GM20431 (cell line): ENCODE data around the gene PPP1R3C.

Source experiments
- in situ Hi-C: fragments of 300-500 bp; cut with MseI, MboI; formaldehyde crosslinking; loops from one replicate; pipeline ENCODE4 v1.15.0; 2020; ENCODE audit warnings: low sequenced_read_pairs; ENCODE audit not compliant: unreplicated experiment

PPP1R3C gene

GRCh38 chr10:91630625-91631024 lies 2.2 kb downstream of the PPP1R3C start:
- in situ Hi-C loops: no loop called here

DNA sequence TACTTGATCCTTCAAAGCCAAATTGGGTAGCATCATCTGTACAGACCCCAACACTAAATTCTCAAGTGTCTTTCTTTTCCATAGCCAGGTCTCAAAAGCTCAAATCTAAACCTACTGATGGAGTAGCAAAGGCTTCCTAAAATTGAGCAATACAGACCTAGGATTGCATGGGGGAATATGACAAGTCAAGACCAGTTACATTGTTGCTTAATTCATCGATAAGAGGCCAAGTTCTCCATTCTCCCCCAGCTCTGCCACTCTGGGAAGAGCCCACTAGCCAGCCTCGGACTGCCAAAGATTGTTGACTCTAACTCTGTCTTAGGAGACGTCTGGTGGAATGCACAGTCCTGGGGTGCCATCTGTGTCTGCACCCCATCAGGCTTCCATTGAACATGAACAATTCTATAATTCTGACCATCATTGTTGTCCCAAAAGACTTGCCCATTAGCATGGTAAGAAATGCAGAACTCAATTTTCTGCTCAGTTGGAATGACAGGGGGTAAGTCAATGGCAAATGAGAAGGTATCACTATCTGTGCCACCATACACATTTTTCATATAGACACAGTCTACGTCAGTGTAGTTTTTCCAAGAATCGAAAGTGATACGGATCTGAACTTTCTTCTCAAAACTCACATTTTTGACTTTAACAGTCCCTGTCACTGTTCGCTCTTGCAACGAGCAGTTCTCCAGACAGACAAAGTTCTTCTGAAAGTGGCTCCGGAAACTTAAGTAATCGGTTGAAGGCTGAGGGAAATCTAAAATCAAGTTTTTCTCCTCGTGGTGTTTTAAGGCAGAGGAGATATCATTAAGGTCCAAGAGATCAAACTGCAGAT lies 2.9 kb downstream of the PPP1R3C start:
- in situ Hi-C loops: no loop called here

GRCh38 chr10:91628383-91628782 lies 4.5 kb downstream of the PPP1R3C start:
- in situ Hi-C loops: no loop called here

DNA sequence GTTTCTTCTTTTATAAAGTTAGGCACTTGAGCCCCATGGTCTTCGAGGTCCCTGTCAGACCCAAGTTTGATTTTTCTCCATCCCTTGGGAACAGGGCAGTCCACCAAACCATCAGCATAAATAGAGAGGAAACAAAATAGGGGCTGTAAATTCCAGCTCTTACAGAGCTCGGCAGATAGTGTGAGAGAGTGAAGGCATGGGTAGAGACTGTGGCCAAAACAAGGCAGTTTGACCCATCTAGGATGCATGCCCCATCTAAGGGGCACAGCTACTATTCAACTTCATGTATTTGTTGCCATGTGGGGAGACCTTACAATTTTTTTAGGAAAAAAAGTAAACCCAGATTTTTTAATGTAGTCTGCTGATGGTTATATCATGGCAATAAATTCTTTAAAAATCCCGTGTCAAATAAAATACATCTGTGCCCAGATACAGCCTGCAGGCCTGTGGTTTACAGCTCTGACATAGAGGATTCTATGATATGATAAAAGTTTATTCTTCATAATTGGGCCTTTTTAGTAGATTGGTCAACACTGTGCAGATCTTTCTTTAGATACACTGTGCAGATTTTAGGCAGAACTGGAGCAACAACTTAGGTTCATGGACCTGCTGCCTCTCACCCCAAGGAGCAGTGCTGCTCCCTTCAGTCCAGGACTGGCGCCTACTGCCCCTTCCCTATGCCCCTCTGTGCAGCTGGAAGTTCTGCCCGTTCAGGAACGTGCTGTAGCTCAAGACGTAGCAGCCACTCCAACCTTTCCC lies 5.3 kb downstream of the PPP1R3C start:
- in situ Hi-C loops: no loop called here

DNA sequence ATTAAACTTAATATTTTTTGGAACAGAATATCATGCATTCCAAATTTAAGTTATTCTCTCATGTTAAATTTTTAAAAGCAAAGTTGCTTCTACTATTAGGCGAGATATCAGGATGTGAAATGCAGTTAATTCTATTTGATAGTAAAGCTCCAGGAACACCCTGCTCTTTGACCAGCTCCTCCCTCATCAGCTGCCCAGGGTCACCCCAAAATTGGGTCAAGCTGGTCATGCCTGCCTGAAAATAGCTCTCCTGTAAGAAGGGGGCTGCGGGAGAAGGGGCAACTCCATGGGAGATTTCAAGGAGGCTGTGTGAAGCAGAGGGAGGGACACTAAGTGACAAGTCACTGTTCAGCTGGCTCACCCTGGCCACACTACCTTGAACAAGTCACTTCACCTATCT lies 5.9 kb downstream of the PPP1R3C start:
- in situ Hi-C loops: no loop called here

GRCh38 chr10:91624633-91625032 lies 8.2 kb downstream of the PPP1R3C start:
- in situ Hi-C loops: no loop called here

DNA sequence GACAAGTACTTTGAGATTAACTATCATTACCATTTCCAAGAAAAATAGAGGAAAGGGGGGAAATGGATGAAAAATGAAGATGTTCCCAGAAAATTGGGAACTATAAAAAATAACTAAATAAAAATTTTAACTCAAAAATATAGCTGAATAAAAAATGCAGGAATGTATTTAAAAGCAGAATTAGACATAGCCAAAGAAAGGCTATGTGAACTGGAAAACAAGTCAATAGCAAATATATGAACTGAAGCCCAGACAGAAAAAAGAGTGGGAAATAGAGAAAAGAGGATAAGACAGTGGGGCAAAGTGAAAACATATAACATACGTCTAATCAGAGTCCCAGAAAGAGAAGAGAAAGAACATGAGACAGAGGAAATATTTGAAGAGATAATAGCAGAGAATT lies 10.3 kb downstream of the PPP1R3C start:
- in situ Hi-C loops: no loop called here

DNA sequence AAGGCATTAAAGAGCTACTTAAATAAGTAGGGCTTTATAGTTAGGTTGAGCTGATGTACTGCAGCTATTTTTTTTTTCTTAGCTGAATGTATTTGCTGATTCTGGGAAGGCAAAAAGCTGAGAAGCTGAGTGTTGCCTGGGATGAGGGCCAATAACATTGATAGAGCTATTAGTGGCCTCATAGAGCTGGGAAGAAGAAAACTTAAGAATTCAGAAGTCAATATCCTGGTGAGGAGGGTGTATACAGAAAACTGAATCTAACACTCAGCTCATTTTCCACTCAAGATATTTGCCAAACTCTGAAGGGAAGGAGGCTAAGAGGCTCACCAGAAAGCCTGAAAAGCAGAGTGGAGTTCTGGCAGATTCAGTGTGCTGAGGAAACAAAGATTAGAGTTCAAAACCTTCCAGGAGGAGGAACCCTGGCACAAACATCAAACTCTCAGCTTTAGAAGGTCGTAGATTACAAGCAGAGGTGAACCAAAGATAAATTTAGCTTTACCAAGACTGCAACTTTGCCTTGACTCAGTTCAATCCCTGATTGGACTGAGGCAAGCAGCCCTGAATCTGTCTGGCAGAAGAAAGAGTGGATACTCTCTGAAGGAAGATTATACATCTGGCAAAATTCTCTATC lies 11.3 kb downstream of the PPP1R3C start:
- in situ Hi-C loops: no loop called here

GRCh38 chr10:91617072-91617609 lies 15.7 kb downstream of the PPP1R3C start:
- in situ Hi-C loops: no loop called here

DNA sequence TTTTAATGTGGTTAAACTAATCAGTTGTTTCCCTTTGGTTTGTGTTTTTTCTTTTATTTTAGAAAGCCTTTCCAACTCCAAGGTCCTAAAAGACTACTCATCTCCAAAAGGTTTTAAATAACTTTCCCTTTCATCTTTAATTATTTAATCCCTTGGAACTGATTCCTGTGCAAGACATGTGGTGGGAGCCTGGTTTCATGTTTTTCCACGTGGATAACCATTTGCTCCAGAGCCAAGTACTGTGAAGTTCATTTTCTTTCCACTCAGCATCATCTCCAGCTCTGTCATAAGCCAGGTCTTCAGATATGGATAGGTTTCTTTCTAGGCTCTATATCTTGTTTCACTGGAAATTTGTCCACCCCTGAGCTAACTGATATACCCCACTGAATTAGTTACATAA lies 16.7 kb downstream of the PPP1R3C start:
- in situ Hi-C loops: no loop called here

DNA sequence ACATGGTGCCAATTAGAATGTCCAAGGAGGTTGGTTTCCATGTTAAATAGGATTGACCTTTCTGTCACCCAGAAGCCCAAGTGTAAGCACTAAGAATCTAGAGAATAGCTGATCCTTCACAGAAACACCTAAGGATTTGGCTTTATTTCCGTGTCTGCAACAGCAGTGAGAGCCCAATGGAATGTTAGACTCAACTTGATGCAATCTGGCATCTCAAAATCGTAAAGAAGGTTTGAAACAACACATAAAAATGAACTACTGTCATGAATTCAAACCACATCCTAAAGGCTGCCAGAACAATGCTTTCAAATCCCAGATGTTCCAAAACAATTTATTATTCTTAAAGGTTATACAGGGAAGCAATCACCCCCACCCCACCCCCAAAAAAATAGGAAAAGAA lies 18.6 kb downstream of the PPP1R3C start:
- in situ Hi-C loops: no loop called here

DNA sequence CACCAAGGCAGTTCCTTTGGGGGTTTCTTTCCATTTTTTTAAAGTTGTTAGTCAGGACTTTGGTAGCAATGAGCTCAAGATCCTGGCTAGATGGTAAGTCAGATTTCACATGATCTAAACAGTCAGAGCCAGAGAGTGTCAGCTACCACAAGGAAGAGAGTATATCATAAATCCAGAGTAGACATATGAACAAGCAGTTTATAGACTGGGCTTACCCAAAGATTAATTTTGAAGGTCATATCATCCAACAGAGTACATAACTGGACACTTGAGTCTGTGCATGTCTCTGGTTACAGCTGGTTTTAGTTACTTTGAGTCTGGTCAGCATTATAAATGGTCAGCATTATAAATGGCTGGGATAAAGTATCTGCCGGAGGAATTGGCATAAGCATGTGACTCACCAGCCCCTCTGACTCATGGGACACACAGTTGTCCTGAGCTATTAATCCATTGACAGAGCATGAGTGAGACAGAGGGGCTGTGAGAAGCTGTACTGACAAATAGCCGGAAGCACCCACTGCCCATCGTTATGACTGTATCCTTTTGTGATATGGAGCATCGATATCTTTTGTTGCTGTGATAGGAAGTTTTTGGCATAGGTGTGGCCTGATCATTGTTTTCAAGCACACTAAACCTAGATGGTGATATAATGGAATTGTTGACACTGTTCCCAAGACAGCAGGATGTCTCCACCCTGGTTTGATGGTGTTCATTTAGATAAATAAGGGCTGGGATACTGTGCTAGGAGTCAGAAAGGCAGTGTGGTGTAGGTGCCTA lies 19.3 kb downstream of the PPP1R3C start:
- in situ Hi-C loops: no loop called here

DNA sequence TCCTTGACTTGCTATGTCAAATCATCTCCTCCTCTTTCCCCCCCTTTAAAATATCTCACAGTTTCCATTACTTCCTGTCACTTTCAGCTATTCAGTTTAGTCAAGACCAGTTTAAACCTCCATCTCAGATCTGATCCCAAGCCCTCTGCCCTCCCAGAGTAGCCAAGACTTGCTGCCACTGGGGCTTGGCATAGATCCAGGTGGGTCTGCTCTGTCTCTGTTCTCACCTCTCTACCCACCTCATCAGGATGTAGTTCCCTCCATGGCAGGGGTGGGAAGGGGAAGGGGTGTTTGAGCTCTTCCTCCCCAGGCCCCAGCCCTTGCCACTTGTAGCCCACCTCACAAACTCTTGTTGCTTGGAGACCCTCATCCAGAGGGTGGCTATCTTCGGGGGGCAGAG lies 22.0 kb downstream of the PPP1R3C start:
- in situ Hi-C loops: no loop called here

DNA sequence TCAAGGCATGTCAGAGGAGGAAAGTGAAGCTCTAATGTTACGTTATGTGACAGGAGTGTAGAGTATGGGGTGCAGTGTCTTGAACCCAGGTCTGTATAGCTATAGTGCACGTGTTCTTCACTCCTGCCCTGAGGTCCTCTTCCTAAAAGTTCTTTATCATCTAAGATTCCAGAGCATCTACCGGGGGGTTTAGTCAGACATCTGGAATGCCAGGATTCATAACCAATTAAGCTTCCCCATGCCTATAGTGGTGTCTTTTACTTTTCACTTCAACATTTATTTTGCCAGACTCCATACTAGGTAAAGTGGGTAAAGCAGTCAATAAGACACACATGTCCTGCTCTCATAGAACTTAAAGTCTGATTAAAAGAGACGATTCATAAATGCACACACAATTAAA lies 22.4 kb downstream of the PPP1R3C start:
- in situ Hi-C loops: no loop called here

DNA sequence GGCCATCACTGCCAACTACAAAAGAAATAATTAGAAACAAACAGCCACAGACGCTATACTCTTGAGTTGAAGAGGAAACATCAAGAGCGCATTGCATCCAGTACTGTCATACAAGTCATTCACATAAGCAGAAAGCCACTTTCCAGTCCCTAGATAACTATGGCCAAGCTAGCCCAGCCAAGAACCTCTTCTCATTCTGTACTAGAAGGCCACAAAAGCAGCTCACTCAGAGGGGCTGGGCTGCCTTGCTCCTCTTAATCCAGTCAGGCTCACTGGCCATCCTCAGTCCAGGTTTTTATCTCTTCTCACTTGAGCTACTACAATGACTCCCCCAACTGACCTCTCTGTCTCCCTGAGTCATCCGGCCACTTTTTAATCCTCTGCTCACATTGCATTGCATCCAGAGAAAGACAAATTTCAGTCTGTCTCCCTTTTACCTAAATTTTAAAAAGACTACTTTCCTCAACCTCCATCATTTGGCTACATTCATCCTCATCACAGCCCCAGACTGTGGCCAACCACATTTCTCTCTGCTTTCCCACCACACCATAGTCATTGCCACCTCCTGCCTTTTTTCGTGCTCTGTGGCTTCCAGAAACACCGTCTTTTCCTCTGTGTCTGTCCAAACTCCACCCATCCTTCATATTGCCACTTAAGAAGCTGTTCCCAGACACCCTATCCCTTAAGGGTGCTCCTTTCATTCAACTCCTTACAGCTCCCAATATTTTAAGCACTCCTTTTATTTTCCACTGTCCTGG lies 25.0 kb downstream of the PPP1R3C start:
- in situ Hi-C loops: no loop called here

- in situ Hi-C loops: no loop called here
Observed at GRCh38 chr10:91605968-91606367, 26.9 kb downstream of the PPP1R3C start.

- in situ Hi-C loops: no loop called here
Observed at GRCh38 chr10:91604553-91605534, 28.0 kb downstream of the PPP1R3C start.

DNA sequence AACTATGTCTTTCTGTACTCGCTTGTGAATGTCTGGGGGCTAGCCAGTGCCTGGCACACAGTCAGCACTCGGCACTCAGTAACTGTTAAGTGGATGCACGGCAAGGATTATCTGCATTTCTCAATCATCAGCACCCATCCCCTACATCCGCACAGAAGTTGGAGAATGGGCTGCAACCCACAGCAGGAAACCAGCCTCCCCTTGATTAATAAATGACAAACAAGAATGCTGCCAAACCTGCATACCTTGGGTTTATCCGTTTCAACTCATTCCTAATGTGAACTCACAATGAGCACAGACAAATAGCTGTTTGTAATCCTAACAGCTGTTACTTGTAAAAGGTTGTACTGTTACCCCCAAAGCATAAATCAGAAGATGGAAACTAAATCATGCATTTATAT lies 28.9 kb downstream of the PPP1R3C start:
- in situ Hi-C loops: no loop called here
